GM12874 (cell line): ENCODE data around the gene ROBO1.

ENCODE experiments used
- CTCF ChIP-seq: IDR thresholded peaks from 2 replicates; pipeline ENCODE4 v1.5.1; 2011; ENCODE audit warnings: low read depth, mild to moderate bottlenecking, control low read depth, low read length, moderate library complexity; ENCODE audit not compliant: insufficient read depth

The ROBO1 gene

DNA sequence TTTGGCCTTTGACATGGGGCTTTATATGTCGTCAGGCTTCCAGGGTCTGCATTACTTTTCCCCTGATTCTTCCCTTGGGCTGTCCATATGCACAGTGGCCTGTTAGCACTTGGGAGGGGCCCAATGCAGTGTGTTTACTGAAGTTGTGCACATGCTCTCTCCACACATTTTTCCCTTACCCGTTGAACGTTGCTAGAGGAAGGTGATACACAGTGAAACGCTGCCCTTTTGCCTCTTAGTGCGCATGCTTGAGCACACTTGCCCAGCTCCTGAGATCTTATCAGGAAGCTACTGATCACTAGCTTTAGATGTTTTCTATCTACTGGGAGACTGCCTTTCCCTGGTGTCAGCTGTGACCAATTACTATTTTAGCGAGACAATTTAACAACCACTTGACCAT, 1198.0 kb downstream of the ROBO1 start:
- no peak for TF ChIP-seq CTCF

DNA sequence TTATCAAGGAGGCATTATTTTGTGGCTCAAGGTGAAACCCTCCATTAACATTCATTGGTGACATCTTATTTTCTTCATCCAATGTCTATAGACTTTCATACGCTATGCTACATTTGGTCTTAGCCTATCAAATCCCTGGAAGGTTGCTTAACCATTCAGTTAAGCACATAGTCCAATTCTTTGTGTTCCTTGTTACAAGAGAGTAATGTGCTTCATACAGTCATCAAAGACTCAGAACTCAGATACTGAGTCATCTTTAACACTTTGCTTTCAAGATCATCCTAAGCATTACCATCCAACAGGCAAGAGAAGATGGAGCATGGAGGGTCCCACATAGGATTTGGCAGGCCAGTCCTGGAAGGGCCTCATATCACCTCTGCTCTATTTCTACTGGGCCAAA, 1202.1 kb downstream of the ROBO1 start:
- TF ChIP-seq CTCF = no peak

GRCh38 chr3:78562328-78562727, 1205.5 kb downstream of the ROBO1 start:
- TF ChIP-seq CTCF = no peak
